ENCODE results near the gene RASGRF1. TPM values are rescaled to one million over a fixed set of nuclear protein-coding genes. Genes with fewer than 3 reads are reported as not detected.

RASGRF1 gene
- total RNA-seq, 2 experiments from 2014 or later, result not detected

DNA sequence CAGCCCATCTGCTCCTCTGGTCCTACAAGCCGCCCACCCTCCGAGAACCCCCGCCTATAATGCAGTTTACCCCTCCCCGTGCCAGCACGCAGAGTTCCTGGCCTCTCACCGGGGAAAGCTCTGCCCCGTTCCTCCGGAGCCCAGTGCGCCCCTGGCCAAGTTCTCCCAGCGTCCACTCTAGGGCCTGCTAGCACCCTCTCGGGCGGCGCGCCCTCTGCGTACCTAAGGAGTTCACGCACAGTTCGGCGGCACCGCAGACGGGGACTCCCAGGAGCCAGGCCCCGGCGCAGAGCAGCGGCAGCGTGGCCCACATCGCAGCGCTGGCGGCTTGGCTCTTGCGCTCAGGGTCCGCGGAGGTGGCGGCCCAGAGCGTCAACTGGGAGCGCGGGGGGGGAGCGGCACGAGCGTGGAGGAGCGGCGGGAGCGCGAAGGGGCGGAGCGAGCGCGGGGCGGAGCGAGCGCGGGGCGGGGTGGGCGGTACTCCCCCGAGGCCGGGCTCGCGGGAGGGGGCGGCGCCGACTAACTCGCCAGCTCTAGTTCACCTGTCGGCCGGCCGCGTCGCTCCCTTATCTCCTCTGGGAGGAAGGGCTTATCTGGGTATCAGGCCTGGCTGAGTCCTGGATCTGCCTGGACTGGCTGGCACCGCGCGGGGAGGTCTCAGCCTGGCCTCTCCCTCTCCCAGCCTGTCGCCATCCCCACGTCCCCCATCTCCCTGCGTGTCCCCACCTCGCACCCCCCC lies 145.7 kb downstream of the RASGRF1 start, which contains the start of gene CTSH:
TSS of gene CTSH (minus strand) at position 378 of the 739 bp plus-strand sequence. CDS start at position 313, 65 bp downstream.
- intact Hi-C loops (cut with micrococcal nuclease), result no loop called here
- Mint-ChIP-seq H3K4me1 (ENCODE audit: low read depth) (peaks cover 6% of the 10 kb centered on the region), H3K27me3 (ENCODE audit: low read depth) (peaks cover 2% of the 10 kb centered on the region), H3K27ac (no peak within 1 kb of the TSS), H3K4me3 (peak within 1 kb of the TSS; percentile 63), H3K36me3 (ENCODE audit: low read depth) (peaks cover 1% of the 10 kb centered on the region), H3K9me3 (no peaks in the 10 kb centered on the region)
- peak; percentile 64 for DNase-seq
- CTCF ChIA-PET, result interaction anchor here (0.7 kb wide), 1 partner anchor 359 kb away, joined by 3 read pairs; no protein-coding TSS in a partner anchor

DNA sequence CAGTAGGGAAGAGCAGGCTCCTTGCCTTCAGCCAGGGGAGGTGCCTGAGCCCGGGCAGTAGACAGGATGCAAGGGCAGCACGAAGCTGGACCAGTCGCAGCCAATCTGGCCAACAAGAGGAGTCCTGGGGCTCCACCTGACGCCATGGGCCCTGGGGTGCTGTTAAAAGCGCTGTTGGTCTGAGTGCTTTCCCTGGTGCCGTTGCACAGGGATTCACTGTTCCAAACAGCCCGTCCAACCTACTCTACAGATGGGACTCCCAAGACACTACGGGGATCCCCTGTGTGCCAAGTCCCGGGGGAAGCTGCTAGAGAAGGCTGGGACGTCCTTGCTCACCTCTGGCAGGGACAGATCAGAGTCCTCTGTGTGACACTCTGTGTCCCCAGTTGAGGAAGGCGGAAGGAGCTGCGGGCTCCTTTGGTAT lies 146.4 kb downstream of the RASGRF1 start:
- no peak overlapping the region for H3K27ac Mint-ChIP-seq
- H3K9me3 Mint-ChIP-seq, result no peaks in the 10 kb centered on the region
- DNase-seq, result no peak
- H3K4me1 Mint-ChIP-seq (ENCODE audit: low read depth), result peaks cover 10% of the 10 kb centered on the region
- peak overlapping the region; percentile 58 for H3K4me3 Mint-ChIP-seq
- H3K36me3 Mint-ChIP-seq (ENCODE audit: low read depth), result peaks cover 1% of the 10 kb centered on the region
- CTCF ChIA-PET, result no interaction called here
- intact Hi-C loops (cut with micrococcal nuclease), result no loop called here
- H3K27me3 Mint-ChIP-seq (ENCODE audit: low read depth), result peaks cover 2% of the 10 kb centered on the region

DNA sequence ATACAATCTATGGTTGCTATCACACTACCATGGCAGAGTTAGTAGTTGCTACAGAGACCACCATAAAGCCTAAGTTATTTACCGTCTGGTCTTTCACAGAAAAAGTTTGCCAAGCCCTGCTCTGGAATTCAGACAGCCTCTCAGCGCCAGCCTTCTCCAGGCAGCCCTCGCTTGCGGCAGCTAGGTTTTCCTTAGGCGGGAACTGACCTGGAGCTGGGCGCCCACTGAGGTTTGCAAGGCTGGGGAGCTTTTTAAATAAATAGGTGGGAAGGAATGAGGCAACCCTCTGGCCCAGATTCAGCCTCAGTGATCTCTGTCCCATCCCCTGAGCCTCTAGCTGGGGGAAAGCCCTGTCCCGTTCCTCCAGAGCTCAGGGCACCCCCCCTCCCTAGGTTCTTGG lies 146.9 kb downstream of the RASGRF1 start:
- Mint-ChIP-seq H3K4me1 (ENCODE audit: low read depth) (peaks cover 16% of the 10 kb centered on the region), H3K27me3 (ENCODE audit: low read depth) (peaks cover 2% of the 10 kb centered on the region), H3K27ac (no peak overlapping the region), H3K36me3 (ENCODE audit: low read depth) (peaks cover 1% of the 10 kb centered on the region), H3K4me3 (no peak overlapping the region), H3K9me3 (no peaks in the 10 kb centered on the region)
- DNase-seq, result no peak
- CTCF ChIA-PET, result no interaction called here
- intact Hi-C loops (cut with micrococcal nuclease), result no loop called here

DNA sequence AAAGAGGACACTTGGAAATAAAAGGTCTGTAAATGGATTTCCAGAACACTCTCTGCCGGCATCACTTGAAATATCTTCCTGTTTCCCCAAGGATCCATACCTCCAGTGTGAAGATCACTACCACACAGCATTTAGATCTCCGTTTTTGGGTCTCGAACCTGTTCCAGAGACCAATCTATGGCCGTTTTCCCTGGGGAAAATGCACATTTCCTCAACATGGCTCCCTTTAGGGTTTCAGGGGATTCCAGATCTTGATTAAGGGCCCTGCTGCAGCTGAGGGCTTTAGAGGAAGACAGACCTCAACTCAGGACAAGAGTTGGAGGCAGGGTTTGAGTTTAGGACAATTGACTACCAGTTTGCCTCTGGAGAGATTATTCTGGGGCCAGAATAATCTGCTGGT lies 147.8 kb downstream of the RASGRF1 start:
- intact Hi-C loops (cut with micrococcal nuclease), result no loop called here
- no peak overlapping the region for H3K4me3 Mint-ChIP-seq
- CTCF ChIA-PET, result no interaction called here
- peaks cover 21% of the 10 kb centered on the region for H3K4me1 Mint-ChIP-seq (ENCODE audit: low read depth)
- no peaks in the 10 kb centered on the region for H3K9me3 Mint-ChIP-seq
- no peak overlapping the region for H3K27ac Mint-ChIP-seq
- peaks cover 1% of the 10 kb centered on the region for H3K36me3 Mint-ChIP-seq (ENCODE audit: low read depth)
- peaks cover 2% of the 10 kb centered on the region for H3K27me3 Mint-ChIP-seq (ENCODE audit: low read depth)
- DNase-seq, result no peak

DNA sequence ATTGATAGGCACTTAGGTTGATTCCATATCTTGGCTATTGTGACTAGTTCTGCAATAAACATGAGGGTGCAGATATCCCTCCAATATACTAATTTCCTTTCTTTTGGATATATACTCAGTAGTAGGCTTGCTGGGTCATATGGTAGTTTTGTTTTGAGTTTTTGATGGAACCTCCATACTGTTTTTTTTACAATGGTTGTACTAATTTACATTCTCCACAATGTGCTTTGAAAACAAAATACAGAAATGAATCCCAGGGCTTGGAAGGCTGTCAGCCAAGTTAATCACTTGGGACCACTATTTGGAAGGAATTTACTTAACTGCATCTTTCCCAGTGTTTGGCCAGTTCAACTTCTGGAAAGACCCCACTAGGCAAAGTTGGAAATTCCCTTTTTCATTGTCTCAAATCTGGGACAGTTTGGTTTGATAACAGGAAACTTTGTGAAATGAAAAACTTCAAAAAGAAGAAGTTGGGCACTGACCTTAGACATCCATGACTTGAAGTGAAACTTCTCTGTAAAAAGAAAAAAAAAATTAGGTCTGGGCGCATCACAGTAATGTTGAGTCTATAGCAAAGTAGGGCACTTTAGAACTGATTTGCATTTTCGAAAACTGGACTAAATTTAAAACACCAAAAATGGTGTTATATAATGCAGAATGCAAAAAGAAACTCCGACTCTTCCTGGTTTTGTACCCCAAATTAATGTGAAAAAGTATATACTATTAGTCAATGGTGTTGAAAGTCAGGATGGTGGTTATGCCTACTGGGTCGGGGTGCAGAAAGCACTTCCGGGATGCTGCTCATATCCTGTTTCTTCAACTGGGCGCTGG lies 151.7 kb downstream of the RASGRF1 start:
- H3K4me1 Mint-ChIP-seq (ENCODE audit: low read depth), result peaks cover 23% of the 10 kb centered on the region
- no peaks in the 10 kb centered on the region for H3K27me3 Mint-ChIP-seq (ENCODE audit: low read depth)
- H3K9me3 Mint-ChIP-seq, result no peaks in the 10 kb centered on the region
- no peak overlapping the region for H3K4me3 Mint-ChIP-seq
- CTCF ChIA-PET, result no interaction called here
- H3K27ac Mint-ChIP-seq, result peak overlapping the region; percentile 30
- intact Hi-C loops (cut with micrococcal nuclease), result no loop called here
- peak; percentile 18 for DNase-seq
- H3K36me3 Mint-ChIP-seq (ENCODE audit: low read depth), result peaks cover 1% of the 10 kb centered on the region

DNA sequence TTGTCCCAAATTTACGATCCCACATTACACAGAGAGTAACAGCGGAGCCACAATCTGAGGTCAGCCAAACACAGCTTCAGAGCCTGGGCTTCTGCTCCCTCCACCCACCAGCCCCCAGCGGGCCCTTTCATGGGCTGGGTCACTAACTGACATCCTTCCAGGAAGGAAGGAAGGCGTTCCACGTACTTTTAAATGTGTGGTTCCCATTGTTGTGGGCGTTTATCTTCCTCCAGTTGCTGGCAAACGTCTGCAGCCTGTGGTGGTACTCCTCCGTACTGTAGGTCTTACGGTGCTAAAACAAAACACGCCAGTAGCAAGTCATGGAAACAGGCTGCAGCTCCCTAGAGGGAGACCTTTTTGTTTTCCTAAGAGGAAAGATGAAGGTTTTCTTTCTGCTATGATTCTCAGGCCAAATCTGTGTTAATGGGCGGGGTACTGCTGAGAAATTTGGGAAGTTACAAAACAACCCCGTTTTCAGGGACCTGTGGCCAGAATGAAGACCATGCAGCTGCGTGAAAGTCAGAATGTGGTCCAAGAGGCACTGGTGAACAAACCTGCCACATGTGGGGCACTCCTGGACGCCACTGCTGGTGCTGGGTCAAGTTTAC lies 153.3 kb downstream of the RASGRF1 start:
- CTCF ChIA-PET, result no interaction called here
- Mint-ChIP-seq H3K4me3 (no peak overlapping the region), H3K36me3 (ENCODE audit: low read depth) (peaks cover 1% of the 10 kb centered on the region), H3K27ac (no peak overlapping the region), H3K4me1 (ENCODE audit: low read depth) (peaks cover 23% of the 10 kb centered on the region), H3K27me3 (ENCODE audit: low read depth) (no peaks in the 10 kb centered on the region), H3K9me3 (no peaks in the 10 kb centered on the region)
- no peak for DNase-seq
- intact Hi-C loops (cut with micrococcal nuclease), result no loop called here

DNA sequence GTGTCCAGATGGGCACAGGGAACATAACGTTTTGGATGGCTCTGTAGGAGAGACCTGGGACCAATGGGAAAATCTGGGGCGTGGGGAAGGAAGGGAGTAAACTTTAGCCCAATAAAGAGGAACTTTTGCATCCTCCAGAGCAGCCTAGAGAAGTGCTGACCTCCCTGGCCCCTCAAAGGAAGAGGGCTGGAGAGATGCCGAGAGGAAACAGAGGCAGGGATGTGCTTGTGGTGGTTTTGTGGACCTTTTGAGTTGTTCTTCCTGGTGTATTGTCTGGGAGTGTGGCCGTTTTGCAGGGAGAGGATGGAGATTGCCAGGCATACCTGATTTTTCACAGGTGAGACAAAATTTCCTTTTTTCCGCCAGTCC lies 155.9 kb downstream of the RASGRF1 start:
- CTCF ChIA-PET, result no interaction called here

DNA sequence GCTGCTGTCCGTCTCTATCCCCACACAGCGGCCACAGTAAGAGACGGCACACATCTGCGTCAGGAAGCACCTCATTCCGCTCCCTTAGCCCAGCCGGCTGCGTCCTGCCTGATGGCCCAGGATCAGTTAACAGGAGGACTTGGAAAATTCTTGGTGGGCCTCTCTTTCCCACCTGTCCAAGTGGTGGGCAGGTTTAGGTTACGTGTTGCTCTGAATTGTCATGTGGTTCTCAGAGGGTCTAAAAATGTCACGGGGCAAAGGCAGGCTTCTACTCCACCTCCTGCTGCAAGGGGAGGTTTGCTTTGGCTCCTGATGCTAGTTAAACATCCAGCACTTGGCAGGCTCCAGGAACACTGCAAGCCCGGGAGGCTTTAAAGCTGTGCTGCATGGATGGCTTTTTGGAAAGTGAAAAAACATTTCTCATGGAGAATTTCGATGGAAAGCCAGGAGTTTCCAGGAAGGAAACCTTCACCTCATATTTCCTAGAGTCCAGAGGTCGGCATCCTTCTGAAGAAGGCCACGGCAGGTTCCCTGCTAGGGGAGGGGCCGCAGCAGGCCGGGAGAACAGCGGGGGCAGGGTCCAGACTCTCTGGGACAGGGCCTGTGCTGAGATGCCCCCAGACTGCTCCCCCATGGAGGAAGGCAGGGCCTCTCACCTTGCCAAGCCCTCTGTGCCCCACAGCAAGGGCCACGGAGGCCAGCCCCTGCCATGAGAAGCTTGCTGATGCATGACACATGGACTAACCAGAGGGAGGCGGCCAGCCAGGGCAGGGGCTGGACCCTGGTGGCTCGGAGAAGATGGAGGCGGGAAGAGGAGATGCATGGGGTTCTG lies 156.5 kb downstream of the RASGRF1 start:
- no peaks in the 10 kb centered on the region for H3K9me3 Mint-ChIP-seq
- intact Hi-C loops (cut with micrococcal nuclease), result no loop called here
- no peak overlapping the region for H3K4me3 Mint-ChIP-seq
- H3K27me3 Mint-ChIP-seq (ENCODE audit: low read depth), result no peaks in the 10 kb centered on the region
- CTCF ChIA-PET, result no interaction called here
- DNase-seq, result no peak
- H3K36me3 Mint-ChIP-seq (ENCODE audit: low read depth), result no peaks in the 10 kb centered on the region
- H3K27ac Mint-ChIP-seq, result no peak overlapping the region
- peaks cover 16% of the 10 kb centered on the region for H3K4me1 Mint-ChIP-seq (ENCODE audit: low read depth)

More for the DNA sequence above, 155.9 kb downstream of the RASGRF1 start:
- Mint-ChIP-seq H3K27me3 (ENCODE audit: low read depth) (no peaks in the 10 kb centered on the region), H3K27ac (no peak overlapping the region), H3K36me3 (ENCODE audit: low read depth) (no peaks in the 10 kb centered on the region), H3K4me1 (ENCODE audit: low read depth) (peaks cover 20% of the 10 kb centered on the region), H3K9me3 (no peaks in the 10 kb centered on the region), H3K4me3 (no peak overlapping the region)
- DNase-seq, result no peak
- intact Hi-C loops (cut with micrococcal nuclease), result no loop called here

DNA sequence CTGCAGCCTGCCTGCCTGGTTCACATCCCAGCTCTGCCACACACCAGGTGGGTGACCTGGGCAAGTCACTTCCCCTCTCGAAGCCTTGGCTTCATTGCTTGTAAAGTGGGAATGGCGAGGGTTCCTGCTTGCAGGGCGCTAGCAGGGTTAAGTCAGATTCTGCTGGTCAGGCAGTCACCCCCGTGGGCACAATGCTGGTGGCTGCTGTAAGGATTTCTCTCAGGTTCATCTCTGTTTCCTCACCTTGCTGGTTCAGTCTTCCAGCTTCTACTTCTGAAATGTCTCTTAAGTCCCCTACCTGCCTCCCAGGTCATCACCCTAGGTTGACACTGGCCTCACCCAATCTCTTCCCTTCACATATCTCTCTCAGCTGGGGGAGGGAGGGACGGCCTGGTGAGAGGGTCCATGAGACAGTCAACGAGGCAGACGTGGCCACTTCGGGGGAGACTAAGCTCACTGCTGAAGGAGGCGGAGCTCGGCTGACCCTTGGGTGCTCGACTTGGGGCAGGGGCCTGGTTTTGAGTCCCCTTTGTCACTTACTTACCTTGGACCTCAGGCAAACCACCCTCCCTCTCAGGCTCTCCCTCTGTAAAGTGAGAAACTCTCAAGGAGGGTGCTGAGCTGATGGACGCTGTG lies 157.3 kb downstream of the RASGRF1 start:
- H3K9me3 Mint-ChIP-seq, result no peaks in the 10 kb centered on the region
- CTCF ChIA-PET, result interaction anchor here (0.6 kb wide), 1 partner anchor 61 kb away, joined by 3 read pairs; no protein-coding TSS in a partner anchor
- H3K4me1 Mint-ChIP-seq (ENCODE audit: low read depth), result peaks cover 9% of the 10 kb centered on the region
- no peak for DNase-seq
- intact Hi-C loops (cut with micrococcal nuclease), result no loop called here
- no peak overlapping the region for H3K4me3 Mint-ChIP-seq
- no peaks in the 10 kb centered on the region for H3K27me3 Mint-ChIP-seq (ENCODE audit: low read depth)
- H3K36me3 Mint-ChIP-seq (ENCODE audit: low read depth), result no peaks in the 10 kb centered on the region
- H3K27ac Mint-ChIP-seq, result no peak overlapping the region

DNA sequence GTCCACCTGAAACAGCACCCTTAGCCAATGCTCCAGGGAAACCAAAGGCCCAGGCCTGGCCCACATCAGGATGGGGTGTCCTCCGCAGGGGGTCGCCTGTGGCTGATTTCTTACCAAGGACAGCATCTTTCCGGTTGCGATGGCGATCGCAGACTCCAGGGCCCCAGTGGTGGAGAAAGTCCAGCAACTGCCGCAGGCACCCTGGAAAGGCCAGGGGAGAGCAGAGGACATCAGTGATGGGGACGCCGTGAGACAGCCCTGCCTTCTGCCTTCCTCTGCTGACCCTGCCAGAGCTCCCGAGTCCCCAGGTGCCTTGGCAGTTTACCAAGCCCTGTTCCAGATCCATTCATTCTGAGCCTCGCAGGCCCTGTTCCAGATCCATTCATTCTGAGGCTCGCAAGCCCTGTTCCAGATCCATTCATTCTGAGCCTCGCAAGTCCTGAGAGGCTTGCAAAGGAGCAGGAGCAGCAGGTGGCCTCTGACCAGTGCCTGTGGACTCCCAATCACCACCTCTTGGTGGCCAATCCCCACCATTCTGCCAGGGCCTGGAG lies 158.2 kb downstream of the RASGRF1 start:
- H3K4me3 Mint-ChIP-seq, result no peak overlapping the region
- H3K36me3 Mint-ChIP-seq (ENCODE audit: low read depth), result no peaks in the 10 kb centered on the region
- DNase-seq, result no peak
- H3K4me1 Mint-ChIP-seq (ENCODE audit: low read depth), result peaks cover 5% of the 10 kb centered on the region
- no peaks in the 10 kb centered on the region for H3K27me3 Mint-ChIP-seq (ENCODE audit: low read depth)
- H3K9me3 Mint-ChIP-seq, result no peaks in the 10 kb centered on the region
- no peak overlapping the region for H3K27ac Mint-ChIP-seq
- intact Hi-C loops (cut with micrococcal nuclease), result no loop called here
- CTCF ChIA-PET, result no interaction called here

DNA sequence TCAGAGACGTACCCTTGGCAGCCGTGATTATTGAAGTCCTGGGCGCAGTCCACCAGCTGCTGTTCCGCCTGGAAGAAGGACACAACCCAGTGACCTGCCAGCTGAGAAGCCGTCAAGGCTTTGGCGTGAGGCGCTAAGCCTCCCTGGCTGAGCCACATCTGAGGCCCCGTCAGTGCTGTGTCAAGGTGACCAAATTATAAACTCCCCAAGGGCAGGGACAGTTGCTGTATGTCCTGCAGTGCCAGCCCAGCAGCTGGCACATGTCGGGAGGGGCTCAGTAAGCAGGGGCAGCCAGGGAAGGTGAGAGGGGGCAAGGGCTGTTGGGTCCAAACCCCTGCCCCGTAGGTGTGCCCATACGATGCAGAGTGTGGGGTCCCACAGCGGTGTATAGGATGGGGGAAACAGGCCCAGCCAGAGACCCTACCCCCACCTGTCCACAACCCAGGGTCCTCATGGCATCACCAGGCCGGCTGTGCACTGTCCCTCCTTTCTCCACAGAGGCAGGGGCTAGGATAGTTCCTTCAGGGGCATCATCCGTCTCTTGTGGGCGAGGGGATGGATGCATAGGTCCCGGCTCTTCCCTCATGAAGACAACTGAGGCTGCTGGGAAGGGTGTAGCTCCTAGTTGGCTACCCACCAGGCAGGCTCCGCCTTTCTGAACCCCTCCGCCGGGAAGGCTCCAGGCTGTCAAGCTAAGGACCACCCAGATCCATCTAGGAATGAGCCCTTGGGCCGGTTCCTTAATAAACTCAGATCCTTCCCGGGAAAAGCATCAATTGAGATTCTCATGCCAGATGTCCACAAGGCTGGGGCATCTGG lies 158.9 kb downstream of the RASGRF1 start:
- H3K27ac Mint-ChIP-seq, result no peak overlapping the region
- no peak overlapping the region for H3K4me3 Mint-ChIP-seq
- no peaks in the 10 kb centered on the region for H3K4me1 Mint-ChIP-seq (ENCODE audit: low read depth)
- H3K36me3 Mint-ChIP-seq (ENCODE audit: low read depth), result no peaks in the 10 kb centered on the region
- intact Hi-C loops (cut with micrococcal nuclease), result no loop called here
- H3K9me3 Mint-ChIP-seq, result no peaks in the 10 kb centered on the region
- CTCF ChIA-PET, result no interaction called here
- DNase-seq, result no peak
- no peaks in the 10 kb centered on the region for H3K27me3 Mint-ChIP-seq (ENCODE audit: low read depth)
